Measurements from ENCODE around the gene AHDC1. TPM values are rescaled to one million over a fixed set of nuclear protein-coding genes. Genes with fewer than 3 reads are reported as not detected.

AHDC1 gene
- total and polyA plus RNA-seq, 2 of the 13 experiments (the other 11 are each of a cell fraction or from before 2014, with no cell fraction given): 1.0 to 2.7 TPM

DNA sequence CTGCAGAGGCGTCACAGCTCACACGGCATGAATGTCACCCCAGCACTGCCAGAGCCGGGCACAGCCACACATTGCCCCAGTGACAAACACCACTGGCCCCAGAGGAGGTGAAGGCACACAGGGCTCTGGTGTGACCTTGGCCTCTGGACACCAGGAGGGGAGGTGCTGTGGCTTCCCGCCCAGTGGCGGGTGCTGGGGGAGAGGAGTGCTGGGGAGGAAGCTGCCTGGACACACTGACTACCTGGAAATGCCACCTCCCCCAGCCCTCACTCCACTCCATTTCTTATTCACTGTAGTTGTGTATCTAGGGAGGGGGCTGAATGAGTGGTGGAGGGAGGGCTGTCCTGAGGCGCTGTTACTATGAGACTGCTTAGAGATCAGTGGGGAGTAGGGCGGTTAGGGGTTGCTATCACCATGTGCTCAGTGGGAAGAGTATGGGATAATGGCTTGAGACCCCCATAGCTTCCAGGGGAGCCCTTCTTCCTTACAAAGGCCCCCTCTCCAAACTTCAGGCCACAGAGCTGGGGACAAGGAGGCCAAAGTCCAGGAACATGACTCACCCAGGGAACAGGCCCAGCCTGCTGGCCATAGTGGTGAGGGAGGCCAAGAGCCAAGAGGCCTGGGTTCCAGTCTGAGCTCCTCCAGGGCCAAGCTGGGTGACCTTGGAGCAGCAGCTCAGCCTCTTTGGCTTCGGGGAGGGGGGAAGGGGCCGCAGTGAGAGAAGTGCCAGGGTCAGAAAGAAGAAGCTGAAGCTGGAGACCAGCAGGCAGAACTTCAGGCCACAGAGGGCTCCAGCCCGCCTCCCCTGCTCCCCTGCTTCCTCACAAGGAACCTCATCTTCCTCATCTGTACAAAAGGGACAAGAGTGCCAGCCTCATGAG, 40.1 kb downstream of the AHDC1 start (continued):
- TF ChIP-seq, protein P1, sequence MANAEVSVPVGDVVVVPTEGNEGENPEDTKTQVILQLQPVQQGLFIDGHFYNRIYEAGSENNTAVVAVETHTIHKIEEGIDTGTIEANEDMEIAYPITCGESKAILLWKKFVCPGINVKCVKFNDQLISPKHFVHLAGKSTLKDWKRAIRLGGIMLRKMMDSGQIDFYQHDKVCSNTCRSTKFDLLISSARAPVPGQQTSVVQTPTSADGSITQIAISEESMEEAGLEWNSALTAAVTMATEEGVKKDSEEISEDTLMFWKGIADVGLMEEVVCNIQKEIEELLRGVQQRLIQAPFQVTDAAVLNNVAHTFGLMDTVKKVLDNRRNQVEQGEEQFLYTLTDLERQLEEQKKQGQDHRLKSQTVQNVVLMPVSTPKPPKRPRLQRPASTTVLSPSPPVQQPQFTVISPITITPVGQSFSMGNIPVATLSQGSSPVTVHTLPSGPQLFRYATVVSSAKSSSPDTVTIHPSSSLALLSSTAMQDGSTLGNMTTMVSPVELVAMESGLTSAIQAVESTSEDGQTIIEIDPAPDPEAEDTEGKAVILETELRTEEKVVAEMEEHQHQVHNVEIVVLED (CRISPR knock-in tag; IDR thresholded peaks at IDR 0.05; ENCODE audit: borderline replicate concordance): peak; percentile 58; the same call in 1 of the 2 replicates
- TF ChIP-seq ZNF746 (CRISPR knock-in tag; IDR thresholded peaks at IDR 0.05) (peak; percentile 99), SIX1 (CRISPR knock-in tag; IDR thresholded peaks at IDR 0.05; ENCODE audit: borderline replicate concordance) (peak; percentile 52; the same call in 1 of the 2 replicates), ZBTB1 (CRISPR knock-in tag; IDR thresholded peaks at IDR 0.05; ENCODE audit: borderline replicate concordance) (no peak), ZNF616 (CRISPR knock-in tag; IDR thresholded peaks at IDR 0.05; ENCODE audit: low read depth) (no peak; the same call in 1 of the 2 replicates), RCOR2 (CRISPR knock-in tag; IDR thresholded peaks at IDR 0.05) (peak; percentile 75), ZSCAN30 (CRISPR knock-in tag; IDR thresholded peaks at IDR 0.05) (no peak), HNF4A (CRISPR knock-in tag; IDR thresholded peaks at IDR 0.05) (peak; percentile 96), SMAD9 (CRISPR knock-in tag; IDR thresholded peaks at IDR 0.05) (no peak), MAFF (IDR thresholded peaks at IDR 0.05; ENCODE audit: low read depth, low read length) (no peak), ZNF263 (CRISPR knock-in tag; IDR thresholded peaks at IDR 0.05) (peak; percentile 94)
- TF ChIP-seq, protein P2, sequence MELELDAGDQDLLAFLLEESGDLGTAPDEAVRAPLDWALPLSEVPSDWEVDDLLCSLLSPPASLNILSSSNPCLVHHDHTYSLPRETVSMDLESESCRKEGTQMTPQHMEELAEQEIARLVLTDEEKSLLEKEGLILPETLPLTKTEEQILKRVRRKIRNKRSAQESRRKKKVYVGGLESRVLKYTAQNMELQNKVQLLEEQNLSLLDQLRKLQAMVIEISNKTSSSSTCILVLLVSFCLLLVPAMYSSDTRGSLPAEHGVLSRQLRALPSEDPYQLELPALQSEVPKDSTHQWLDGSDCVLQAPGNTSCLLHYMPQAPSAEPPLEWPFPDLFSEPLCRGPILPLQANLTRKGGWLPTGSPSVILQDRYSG (CRISPR knock-in tag; IDR thresholded peaks at IDR 0.05): no peak
- TF ChIP-seq, protein P3, sequence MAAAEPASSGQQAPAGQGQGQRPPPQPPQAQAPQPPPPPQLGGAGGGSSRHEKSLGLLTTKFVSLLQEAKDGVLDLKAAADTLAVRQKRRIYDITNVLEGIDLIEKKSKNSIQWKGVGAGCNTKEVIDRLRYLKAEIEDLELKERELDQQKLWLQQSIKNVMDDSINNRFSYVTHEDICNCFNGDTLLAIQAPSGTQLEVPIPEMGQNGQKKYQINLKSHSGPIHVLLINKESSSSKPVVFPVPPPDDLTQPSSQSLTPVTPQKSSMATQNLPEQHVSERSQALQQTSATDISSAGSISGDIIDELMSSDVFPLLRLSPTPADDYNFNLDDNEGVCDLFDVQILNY (CRISPR knock-in tag; conservative IDR thresholded peaks at IDR 0.05): peak; percentile 82
- TF ChIP-seq, protein P4, sequence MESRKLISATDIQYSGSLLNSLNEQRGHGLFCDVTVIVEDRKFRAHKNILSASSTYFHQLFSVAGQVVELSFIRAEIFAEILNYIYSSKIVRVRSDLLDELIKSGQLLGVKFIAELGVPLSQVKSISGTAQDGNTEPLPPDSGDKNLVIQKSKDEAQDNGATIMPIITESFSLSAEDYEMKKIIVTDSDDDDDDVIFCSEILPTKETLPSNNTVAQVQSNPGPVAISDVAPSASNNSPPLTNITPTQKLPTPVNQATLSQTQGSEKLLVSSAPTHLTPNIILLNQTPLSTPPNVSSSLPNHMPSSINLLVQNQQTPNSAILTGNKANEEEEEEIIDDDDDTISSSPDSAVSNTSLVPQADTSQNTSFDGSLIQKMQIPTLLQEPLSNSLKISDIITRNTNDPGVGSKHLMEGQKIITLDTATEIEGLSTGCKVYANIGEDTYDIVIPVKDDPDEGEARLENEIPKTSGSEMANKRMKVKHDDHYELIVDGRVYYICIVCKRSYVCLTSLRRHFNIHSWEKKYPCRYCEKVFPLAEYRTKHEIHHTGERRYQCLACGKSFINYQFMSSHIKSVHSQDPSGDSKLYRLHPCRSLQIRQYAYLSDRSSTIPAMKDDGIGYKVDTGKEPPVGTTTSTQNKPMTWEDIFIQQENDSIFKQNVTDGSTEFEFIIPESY (CRISPR knock-in tag; IDR thresholded peaks at IDR 0.05): peak; percentile 53; the same call in 1 of the 2 replicates
- TF ChIP-seq, protein P5, sequence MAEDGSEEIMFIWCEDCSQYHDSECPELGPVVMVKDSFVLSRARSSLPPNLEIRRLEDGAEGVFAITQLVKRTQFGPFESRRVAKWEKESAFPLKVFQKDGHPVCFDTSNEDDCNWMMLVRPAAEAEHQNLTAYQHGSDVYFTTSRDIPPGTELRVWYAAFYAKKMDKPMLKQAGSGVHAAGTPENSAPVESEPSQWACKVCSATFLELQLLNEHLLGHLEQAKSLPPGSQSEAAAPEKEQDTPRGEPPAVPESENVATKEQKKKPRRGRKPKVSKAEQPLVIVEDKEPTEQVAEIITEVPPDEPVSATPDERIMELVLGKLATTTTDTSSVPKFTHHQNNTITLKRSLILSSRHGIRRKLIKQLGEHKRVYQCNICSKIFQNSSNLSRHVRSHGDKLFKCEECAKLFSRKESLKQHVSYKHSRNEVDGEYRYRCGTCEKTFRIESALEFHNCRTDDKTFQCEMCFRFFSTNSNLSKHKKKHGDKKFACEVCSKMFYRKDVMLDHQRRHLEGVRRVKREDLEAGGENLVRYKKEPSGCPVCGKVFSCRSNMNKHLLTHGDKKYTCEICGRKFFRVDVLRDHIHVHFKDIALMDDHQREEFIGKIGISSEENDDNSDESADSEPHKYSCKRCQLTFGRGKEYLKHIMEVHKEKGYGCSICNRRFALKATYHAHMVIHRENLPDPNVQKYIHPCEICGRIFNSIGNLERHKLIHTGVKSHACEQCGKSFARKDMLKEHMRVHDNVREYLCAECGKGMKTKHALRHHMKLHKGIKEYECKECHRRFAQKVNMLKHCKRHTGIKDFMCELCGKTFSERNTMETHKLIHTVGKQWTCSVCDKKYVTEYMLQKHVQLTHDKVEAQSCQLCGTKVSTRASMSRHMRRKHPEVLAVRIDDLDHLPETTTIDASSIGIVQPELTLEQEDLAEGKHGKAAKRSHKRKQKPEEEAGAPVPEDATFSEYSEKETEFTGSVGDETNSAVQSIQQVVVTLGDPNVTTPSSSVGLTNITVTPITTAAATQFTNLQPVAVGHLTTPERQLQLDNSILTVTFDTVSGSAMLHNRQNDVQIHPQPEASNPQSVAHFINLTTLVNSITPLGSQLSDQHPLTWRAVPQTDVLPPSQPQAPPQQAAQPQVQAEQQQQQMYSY (CRISPR knock-in tag; IDR thresholded peaks at IDR 0.05): peak; percentile 94

Data from HepG2 (cell line).